Epithelial cell of prostate (primary cell): ENCODE measurements around the gene HIRIP3.
"Not testable (repeated sequence)": the region's sequence is repeated elsewhere in the genome, so short reads cannot be mapped to it uniquely, and the experiment has no call there.

Experiments used
- DNase-seq: peaks from one replicate; pipeline ENCODE4 v3.0.0-alpha.2; 2011; ENCODE audit warnings: low read depth, low spot score
- H3K27ac ChIP-seq: fragments of 450-650 bp; 2 replicates; pipeline ENCODE4 v1.5.1; 2017; ENCODE audit warnings: mild to moderate bottlenecking

The HIRIP3 gene

GRCh38 chr16:29963021-29963743 is 32.2 kb downstream of the HIRIP3 start:
- H3K27ac ChIP-seq, result peak overlapping the region; percentile 67
- no peak for DNase-seq

- peak overlapping the region; percentile 67 for H3K27ac ChIP-seq
- no peak for DNase-seq
Measured at GRCh38 chr16:29962344-29962994, 32.9 kb downstream of the HIRIP3 start.

- peak within 1 kb of the TSS; percentile 67 for H3K27ac ChIP-seq
- no peak for DNase-seq
Measured at GRCh38 chr16:29961479-29962343, 33.7 kb downstream of the HIRIP3 start, which contains the start of gene TMEM219. Gene TMEM219, plus strand, starts transcription at chr16:29962079. Its CDS starts 1,065 bp downstream, at chr16:29963144.

- H3K27ac ChIP-seq, result no peak overlapping the region
- DNase-seq, result no peak
Measured at GRCh38 chr16:29961127-29961478, 34.3 kb downstream of the HIRIP3 start.

GRCh38 chr16:29959821-29960220 is 35.6 kb downstream of the HIRIP3 start:
- not testable (repeated sequence) for DNase-seq, H3K27ac ChIP-seq

GRCh38 chr16:29959293-29959692 is 36.1 kb downstream of the HIRIP3 start:
- H3K27ac ChIP-seq, result no peak overlapping the region
- DNase-seq, result no peak

GRCh38 chr16:29958756-29959155 is 36.7 kb downstream of the HIRIP3 start:
- DNase-seq, result no peak

GRCh38 chr16:29951625-29952365 is 43.6 kb downstream of the HIRIP3 start:
- DNase-seq, result no peak
- H3K27ac ChIP-seq, result no peak overlapping the region

More at GRCh38 chr16:29958756-29959155, 36.7 kb downstream of the HIRIP3 start:
- H3K27ac ChIP-seq, result no peak overlapping the region

GRCh38 chr16:29950806-29951461 is 44.5 kb downstream of the HIRIP3 start:
- no peak overlapping the region for H3K27ac ChIP-seq
- DNase-seq, result no peak

- no peak for DNase-seq
- H3K27ac ChIP-seq, result no peak overlapping the region
Measured at GRCh38 chr16:29947897-29948296, 47.5 kb downstream of the HIRIP3 start.

- DNase-seq, result peak; percentile 86
- H3K27ac ChIP-seq, result peak overlapping the region; percentile 79
Measured at GRCh38 chr16:29943846-29944799, 51.3 kb downstream of the HIRIP3 start.
